ENCODE results near the gene STK32C. TPM values are rescaled to one million over a fixed set of nuclear protein-coding genes. Genes with fewer than 3 reads are reported as not detected.

Gene STK32C
- total RNA-seq, 6 donors from 2014 or later, result 4.8 to 18.3 (median 15.6) TPM

GRCh38 chr10:132277311-132277741 lies 30.4 kb downstream of the STK32C start:
- no peak for ATAC-seq (ENCODE audit: low FRiP score in 2 of 2)
- H3K36me3 ChIP-seq, result no peaks in the 10 kb centered on the region

GRCh38 chr10:132276706-132277105 lies 31.0 kb downstream of the STK32C start:
- DNase-seq (peak in 1 of 2 donors; percentile 35), ATAC-seq (ENCODE audit: low FRiP score in 2 of 2) (no peak)
- Histone ChIP-seq H3K27me3 (no peaks in the 10 kb centered on the region), H3K4me1 (peaks cover 8 to 13% (median 10%) of the 10 kb centered on the region in 4 donors), H3K4me3 (no peak overlapping the region), H3K27ac (no peak overlapping the region), H3K36me3 (no peaks in the 10 kb centered on the region), H3K9me3 (no peaks in the 10 kb centered on the region)
- no peak for TF ChIP-seq POLR2A (IDR thresholded peaks at IDR 0.05)
- no peak for TF ChIP-seq CTCF (IDR thresholded peaks at IDR 0.05)
- no peak for TF ChIP-seq EP300 (IDR thresholded peaks at IDR 0.05)
- no peak for TF ChIP-seq POLR2AphosphoS5 (IDR thresholded peaks at IDR 0.05)
- WGBS, 2 donors, result 83 to 92% methylated on average over 7 of the region's 7 CpGs

More at GRCh38 chr10:132277311-132277741, 30.4 kb downstream of the STK32C start:
- 91 to 100% methylated on average over 1 to 9 of the region's 9 CpGs for WGBS, 2 donors
- Histone ChIP-seq H3K4me1 (peaks cover 3 to 8% (median 5%) of the 10 kb centered on the region in 4 donors), H3K9me3 (no peaks in the 10 kb centered on the region), H3K4me3 (no peak overlapping the region), H3K27ac (no peak overlapping the region), H3K27me3 (no peaks in the 10 kb centered on the region)
- DNase-seq, result peak in 1 of 2 donors; percentile 60
- TF ChIP-seq EP300 (IDR thresholded peaks at IDR 0.05) (no peak), POLR2A (IDR thresholded peaks at IDR 0.05) (no peak), POLR2AphosphoS5 (IDR thresholded peaks at IDR 0.05) (no peak), CTCF (IDR thresholded peaks at IDR 0.05) (no peak)

GRCh38 chr10:132276179-132276675 lies 31.5 kb downstream of the STK32C start:
- Histone ChIP-seq H3K4me3 (no peak overlapping the region), H3K36me3 (no peaks in the 10 kb centered on the region), H3K27ac (no peak overlapping the region), H3K4me1 (peaks cover 8 to 15% (median 11%) of the 10 kb centered on the region in 4 donors), H3K27me3 (no peaks in the 10 kb centered on the region), H3K9me3 (no peaks in the 10 kb centered on the region)
- ATAC-seq (ENCODE audit: low FRiP score in 2 of 2) (no peak), DNase-seq (peak in 1 of 2 donors; percentile 25)
- WGBS, 2 donors, result 72 to 96% methylated on average over 7 to 13 of the region's 13 CpGs
- no peak for TF ChIP-seq EP300 (IDR thresholded peaks at IDR 0.05)
- no peak for TF ChIP-seq POLR2AphosphoS5 (IDR thresholded peaks at IDR 0.05)

- H3K4me1 ChIP-seq, result peaks cover 8 to 15% (median 11%) of the 10 kb centered on the region in 4 donors
- H3K9me3 ChIP-seq, result no peaks in the 10 kb centered on the region
- H3K27ac ChIP-seq, result no peak overlapping the region
- no peak overlapping the region for H3K4me3 ChIP-seq
- H3K27me3 ChIP-seq, result no peaks in the 10 kb centered on the region
- ATAC-seq (ENCODE audit: low FRiP score in 2 of 2), result no peak
- DNase-seq, result peak in 1 of 2 donors; percentile 68
- TF ChIP-seq CTCF (IDR thresholded peaks at IDR 0.05) (no peak), POLR2AphosphoS5 (IDR thresholded peaks at IDR 0.05) (no peak), POLR2A (IDR thresholded peaks at IDR 0.05) (no peak), EP300 (IDR thresholded peaks at IDR 0.05) (no peak)
- no peaks in the 10 kb centered on the region for H3K36me3 ChIP-seq
- 93 to 96% methylated on average over 13 to 25 of the region's 26 CpGs for WGBS, 2 donors
Observed at GRCh38 chr10:132275426-132276178, 32.1 kb downstream of the STK32C start.

GRCh38 chr10:132274986-132275385 lies 32.8 kb downstream of the STK32C start:
- no peak overlapping the region for H3K27ac ChIP-seq
- no peak overlapping the region for H3K4me3 ChIP-seq
- WGBS, 2 donors, result 89 to 90% methylated on average over 2 to 9 of the region's 9 CpGs
- DNase-seq (peak in 1 of 2 donors; percentile 67), ATAC-seq (ENCODE audit: low FRiP score in 2 of 2) (no peak)
- peaks cover 8 to 15% (median 11%) of the 10 kb centered on the region in 4 donors for H3K4me1 ChIP-seq
- H3K9me3 ChIP-seq, result no peaks in the 10 kb centered on the region
- TF ChIP-seq CTCF (IDR thresholded peaks at IDR 0.05) (no peak), POLR2AphosphoS5 (IDR thresholded peaks at IDR 0.05) (no peak), EP300 (IDR thresholded peaks at IDR 0.05) (no peak), POLR2A (IDR thresholded peaks at IDR 0.05) (no peak)
- no peaks in the 10 kb centered on the region for H3K27me3 ChIP-seq
- H3K36me3 ChIP-seq, result no peaks in the 10 kb centered on the region

Measured in upper lobe of left lung (tissue), 6 donors.